Loucy (cell line): Measurements from ENCODE around the gene MBNL1.

Experiments used
- EZH2phosphoT487 ChIP-seq: fragments of 200-600 bp; IDR thresholded peaks from 2 replicates; pipeline ENCODE4 v1.6.1; 2018; ENCODE audit warnings: antibody characterized with exemption, mild to moderate bottlenecking, moderate library complexity, borderline replicate concordance
- TF ChIP-seq, protein P1 (sequence below): fragments of 200-600 bp; sonication (generic); conservative IDR thresholded peaks from 2 replicates; pipeline ENCODE4 v1.5.1; 2014; ENCODE audit warnings: mild to moderate bottlenecking, antibody characterized with exemption, low read length

DNA sequence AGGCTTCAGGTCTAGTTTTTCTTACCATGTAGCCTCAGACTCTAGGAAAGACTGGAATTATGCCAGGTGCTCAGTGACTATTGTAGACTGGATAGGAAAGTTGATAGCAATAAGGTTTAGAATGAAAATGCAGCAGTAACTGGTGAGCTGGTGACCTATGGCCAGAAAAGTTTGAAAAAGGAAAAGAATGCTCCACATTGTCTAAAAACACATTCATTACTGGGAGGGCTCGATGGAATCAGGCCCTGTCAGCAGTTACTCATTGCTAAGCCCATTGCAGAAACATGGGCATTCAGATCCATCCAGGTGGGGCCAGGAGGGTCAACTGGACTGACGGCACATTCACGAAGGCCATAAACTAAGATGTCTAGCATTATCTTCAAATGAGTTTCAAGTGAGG is 8.7 kb upstream of the MBNL1 start:
- TF ChIP-seq, protein P1, sequence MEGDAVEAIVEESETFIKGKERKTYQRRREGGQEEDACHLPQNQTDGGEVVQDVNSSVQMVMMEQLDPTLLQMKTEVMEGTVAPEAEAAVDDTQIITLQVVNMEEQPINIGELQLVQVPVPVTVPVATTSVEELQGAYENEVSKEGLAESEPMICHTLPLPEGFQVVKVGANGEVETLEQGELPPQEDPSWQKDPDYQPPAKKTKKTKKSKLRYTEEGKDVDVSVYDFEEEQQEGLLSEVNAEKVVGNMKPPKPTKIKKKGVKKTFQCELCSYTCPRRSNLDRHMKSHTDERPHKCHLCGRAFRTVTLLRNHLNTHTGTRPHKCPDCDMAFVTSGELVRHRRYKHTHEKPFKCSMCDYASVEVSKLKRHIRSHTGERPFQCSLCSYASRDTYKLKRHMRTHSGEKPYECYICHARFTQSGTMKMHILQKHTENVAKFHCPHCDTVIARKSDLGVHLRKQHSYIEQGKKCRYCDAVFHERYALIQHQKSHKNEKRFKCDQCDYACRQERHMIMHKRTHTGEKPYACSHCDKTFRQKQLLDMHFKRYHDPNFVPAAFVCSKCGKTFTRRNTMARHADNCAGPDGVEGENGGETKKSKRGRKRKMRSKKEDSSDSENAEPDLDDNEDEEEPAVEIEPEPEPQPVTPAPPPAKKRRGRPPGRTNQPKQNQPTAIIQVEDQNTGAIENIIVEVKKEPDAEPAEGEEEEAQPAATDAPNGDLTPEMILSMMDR, result no peak
- no peak for TF ChIP-seq EZH2phosphoT487
